WTC11 (cell line): ENCODE results near the gene TTC33. TPM values are rescaled to one million over a fixed set of nuclear protein-coding genes. Genes with fewer than 3 reads are reported as not detected.

Source experiments
- ATAC-seq: fragments of 200-7000 bp; cut with Tn5 transposase; 2 replicates; pipeline ENCODE4 v1.10.0; 2021; ENCODE audit warnings: mild to moderate bottlenecking, moderate library complexity
- CTCF ChIA-PET: fragments of 300-600 bp; sonication (Branson Sonifier 250); formaldehyde crosslinking; loops from one replicate; lab custom pipeline; 2021; ENCODE audit warnings: antibody characterized with exemption; lab: Charles Lee
- POLR2A ChIA-PET: fragments of 350-600 bp; sonication (Branson Sonifier 250); formaldehyde crosslinking; loops from one replicate; lab custom pipeline; 2021; ENCODE audit warnings: antibody characterized with exemption; lab: Charles Lee
- DNase-seq: peaks from one replicate; pipeline ENCODE4 v3.0.0; 2021; ENCODE audit warnings: low spot score
- H3K27ac Mint-ChIP-seq: 2 replicates; pipeline ENCODE4 v1.8.0; 2021; ENCODE audit warnings: mixed read lengths
- H3K27me3 Mint-ChIP-seq: 2 replicates; pipeline ENCODE4 v1.8.0; 2021; ENCODE audit warnings: low read depth, mild to moderate bottlenecking, moderate library complexity, mixed read lengths
- H3K36me3 Mint-ChIP-seq: 2 replicates; pipeline ENCODE4 v1.8.0; 2021; ENCODE audit warnings: mixed read lengths
- H3K4me1 Mint-ChIP-seq: 2 replicates; pipeline ENCODE4 v1.8.0; 2022; ENCODE audit warnings: mixed read lengths
- H3K4me3 Mint-ChIP-seq: 2 replicates; pipeline ENCODE4 v1.8.0; 2021; ENCODE audit warnings: mild to moderate bottlenecking, moderate library complexity, mixed read lengths
- H3K9me3 Mint-ChIP-seq: 2 replicates; pipeline ENCODE4 v1.8.0; 2021; ENCODE audit warnings: mixed read lengths
- CBFB ChIP-seq: sonication (generic); formaldehyde crosslinking; IDR thresholded peaks from 2 replicates; pipeline ENCODE4 v1.8.1; 2022; ENCODE audit warnings: mild to moderate bottlenecking, low read depth, missing genetic modification reagents
- GABPB1 ChIP-seq: sonication (generic); formaldehyde crosslinking; IDR thresholded peaks from 2 replicates; pipeline ENCODE4 v1.8.1; 2023; ENCODE audit warnings: mild to moderate bottlenecking, missing genetic modification reagents
- GTF2I ChIP-seq: fragments of 250-450 bp; sonication (Bioruptor Pico); conservative IDR thresholded peaks from 2 replicates; pipeline ENCODE4 v1.4.0; 2021; ENCODE audit warnings: mild to moderate bottlenecking
- MYBL2 ChIP-seq: sonication (generic); formaldehyde crosslinking; IDR thresholded peaks from 2 replicates; pipeline ENCODE4 v1.8.1; 2023; ENCODE audit warnings: mild to moderate bottlenecking, moderate library complexity, missing genetic modification reagents
- NFE2L1 ChIP-seq: sonication (generic); formaldehyde crosslinking; IDR thresholded peaks from 2 replicates; pipeline ENCODE4 v1.8.1; 2023; ENCODE audit warnings: missing genetic modification reagents
- RELA ChIP-seq: sonication (generic); formaldehyde crosslinking; IDR thresholded peaks from 2 replicates; pipeline ENCODE4 v1.8.1; 2022; ENCODE audit warnings: missing genetic modification reagents, mild to moderate bottlenecking, borderline replicate concordance
- SMAD3 ChIP-seq: sonication (generic); formaldehyde crosslinking; IDR thresholded peaks from 2 replicates; pipeline ENCODE4 v1.8.0; 2022; ENCODE audit warnings: missing genetic modification reagents, mild to moderate bottlenecking, borderline replicate concordance
- TP53 ChIP-seq: sonication (generic); formaldehyde crosslinking; IDR thresholded peaks from 2 replicates; pipeline ENCODE4 v1.8.1; 2023; ENCODE audit warnings: mild to moderate bottlenecking, missing genetic modification reagents
- ZNF232 ChIP-seq: sonication (generic); formaldehyde crosslinking; IDR thresholded peaks from 2 replicates; pipeline ENCODE4 v1.8.0; 2022; ENCODE audit warnings: mild to moderate bottlenecking, missing genetic modification reagents
- ZNF532 ChIP-seq: fragments of 250-450 bp; sonication (Bioruptor Pico); IDR thresholded peaks from 2 replicates; pipeline ENCODE4 v1.9.0; 2021; ENCODE audit warnings: mild to moderate bottlenecking, borderline replicate concordance
- ZNF671 ChIP-seq: fragments of 250-450 bp; sonication (Bioruptor Pico); IDR thresholded peaks from 2 replicates; pipeline ENCODE4 v1.8.0; 2021; ENCODE audit warnings: mild to moderate bottlenecking
- total RNA-seq: library from RNA; stranded (reverse); gene quantifications from 3 replicates; pipeline ENCODE4 v1.2.3, GENCODE V29; 2021
- TF ChIP-seq, protein P1 (sequence below): sonication (generic); formaldehyde crosslinking; IDR thresholded peaks from 2 replicates; pipeline ENCODE4 v1.8.1; 2023; ENCODE audit warnings: mild to moderate bottlenecking, missing genetic modification reagents
- TF ChIP-seq, protein P2 (sequence below): fragments of 250-450 bp; sonication (Bioruptor Pico); conservative IDR thresholded peaks from 2 replicates; pipeline ENCODE4 v1.9.0; 2021; ENCODE audit warnings: mild to moderate bottlenecking

The TTC33 gene
- total RNA-seq, 1 experiment from 2014 or later, result 9.2 TPM

GRCh38 chr5:40489421-40489820, 266.3 kb downstream of the TTC33 start (continued):
- TF ChIP-seq, protein P1, sequence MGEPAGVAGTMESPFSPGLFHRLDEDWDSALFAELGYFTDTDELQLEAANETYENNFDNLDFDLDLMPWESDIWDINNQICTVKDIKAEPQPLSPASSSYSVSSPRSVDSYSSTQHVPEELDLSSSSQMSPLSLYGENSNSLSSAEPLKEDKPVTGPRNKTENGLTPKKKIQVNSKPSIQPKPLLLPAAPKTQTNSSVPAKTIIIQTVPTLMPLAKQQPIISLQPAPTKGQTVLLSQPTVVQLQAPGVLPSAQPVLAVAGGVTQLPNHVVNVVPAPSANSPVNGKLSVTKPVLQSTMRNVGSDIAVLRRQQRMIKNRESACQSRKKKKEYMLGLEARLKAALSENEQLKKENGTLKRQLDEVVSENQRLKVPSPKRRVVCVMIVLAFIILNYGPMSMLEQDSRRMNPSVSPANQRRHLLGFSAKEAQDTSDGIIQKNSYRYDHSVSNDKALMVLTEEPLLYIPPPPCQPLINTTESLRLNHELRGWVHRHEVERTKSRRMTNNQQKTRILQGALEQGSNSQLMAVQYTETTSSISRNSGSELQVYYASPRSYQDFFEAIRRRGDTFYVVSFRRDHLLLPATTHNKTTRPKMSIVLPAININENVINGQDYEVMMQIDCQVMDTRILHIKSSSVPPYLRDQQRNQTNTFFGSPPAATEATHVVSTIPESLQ (CRISPR knock-in tag), result no peak
- TF ChIP-seq ZNF671 (CRISPR knock-in tag), result no peak
- TF ChIP-seq GABPB1 (CRISPR knock-in tag), result no peak

- H3K27me3 Mint-ChIP-seq, result no peaks in the 10 kb centered on the region
- H3K4me1 Mint-ChIP-seq, result no peaks in the 10 kb centered on the region
- no peaks in the 10 kb centered on the region for H3K9me3 Mint-ChIP-seq
- ATAC-seq (no peak), DNase-seq (no peak)
- no peaks in the 10 kb centered on the region for H3K36me3 Mint-ChIP-seq
- TF ChIP-seq GTF2I (CRISPR knock-in tag) (no peak), SMAD3 (CRISPR knock-in tag) (no peak), CBFB (CRISPR knock-in tag) (no peak), ZNF232 (CRISPR knock-in tag) (no peak), MYBL2 (CRISPR knock-in tag) (no peak)
- TF ChIP-seq, protein P1 (CRISPR knock-in tag), result no peak
- H3K4me3 Mint-ChIP-seq, result no peak overlapping the region
- no peak overlapping the region for H3K27ac Mint-ChIP-seq
- ChIA-PET CTCF (no interaction called here), POLR2A (no interaction called here)
Measured at GRCh38 chr5:40486437-40487275, 269.1 kb downstream of the TTC33 start.

GRCh38 chr5:40485021-40485998, 270.5 kb downstream of the TTC33 start:
- no peak for TF ChIP-seq NFE2L1
- TF ChIP-seq, all 79 proteins: peak for 0
- no peak overlapping the region for H3K4me3 Mint-ChIP-seq
- ChIA-PET POLR2A (no interaction called here), CTCF (no interaction called here)
- H3K27ac Mint-ChIP-seq, result no peak overlapping the region
- no peak for ATAC-seq
- H3K36me3 Mint-ChIP-seq, result no peaks in the 10 kb centered on the region
- H3K9me3 Mint-ChIP-seq, result no peaks in the 10 kb centered on the region
- DNase-seq, result no peak
- no peaks in the 10 kb centered on the region for H3K27me3 Mint-ChIP-seq
- H3K4me1 Mint-ChIP-seq, result no peaks in the 10 kb centered on the region

DNA sequence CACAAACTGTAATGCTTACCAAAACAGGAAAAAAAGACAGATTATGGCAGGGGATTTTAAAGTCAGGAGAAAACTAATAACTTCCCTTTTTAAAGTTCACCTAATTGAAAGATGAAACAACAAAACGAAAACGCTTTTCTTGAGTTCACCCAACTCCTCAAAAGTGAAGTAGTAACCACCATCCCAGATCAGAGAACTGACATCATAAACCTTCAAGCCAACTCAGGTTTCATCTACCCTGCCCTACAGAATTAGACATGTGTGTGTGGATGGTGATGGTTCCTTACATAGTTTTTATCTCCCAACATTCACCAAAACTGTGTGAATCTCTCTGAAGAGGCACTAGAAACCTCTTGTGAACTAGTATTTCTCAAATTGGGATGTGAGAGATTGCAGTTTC, 271.3 kb downstream of the TTC33 start:
- POLR2A ChIA-PET, result no interaction called here
- H3K9me3 Mint-ChIP-seq, result no peaks in the 10 kb centered on the region
- no peak overlapping the region for H3K4me3 Mint-ChIP-seq

More for the DNA sequence above, 271.3 kb downstream of the TTC33 start:
- DNase-seq (no peak), ATAC-seq (no peak)
- Mint-ChIP-seq H3K4me1 (no peaks in the 10 kb centered on the region), H3K27me3 (no peaks in the 10 kb centered on the region), H3K36me3 (no peaks in the 10 kb centered on the region), H3K27ac (no peak overlapping the region)
- TF ChIP-seq RELA (CRISPR knock-in tag) (no peak), ZNF532 (no peak), TP53 (CRISPR knock-in tag) (no peak)
- TF ChIP-seq, protein P2, sequence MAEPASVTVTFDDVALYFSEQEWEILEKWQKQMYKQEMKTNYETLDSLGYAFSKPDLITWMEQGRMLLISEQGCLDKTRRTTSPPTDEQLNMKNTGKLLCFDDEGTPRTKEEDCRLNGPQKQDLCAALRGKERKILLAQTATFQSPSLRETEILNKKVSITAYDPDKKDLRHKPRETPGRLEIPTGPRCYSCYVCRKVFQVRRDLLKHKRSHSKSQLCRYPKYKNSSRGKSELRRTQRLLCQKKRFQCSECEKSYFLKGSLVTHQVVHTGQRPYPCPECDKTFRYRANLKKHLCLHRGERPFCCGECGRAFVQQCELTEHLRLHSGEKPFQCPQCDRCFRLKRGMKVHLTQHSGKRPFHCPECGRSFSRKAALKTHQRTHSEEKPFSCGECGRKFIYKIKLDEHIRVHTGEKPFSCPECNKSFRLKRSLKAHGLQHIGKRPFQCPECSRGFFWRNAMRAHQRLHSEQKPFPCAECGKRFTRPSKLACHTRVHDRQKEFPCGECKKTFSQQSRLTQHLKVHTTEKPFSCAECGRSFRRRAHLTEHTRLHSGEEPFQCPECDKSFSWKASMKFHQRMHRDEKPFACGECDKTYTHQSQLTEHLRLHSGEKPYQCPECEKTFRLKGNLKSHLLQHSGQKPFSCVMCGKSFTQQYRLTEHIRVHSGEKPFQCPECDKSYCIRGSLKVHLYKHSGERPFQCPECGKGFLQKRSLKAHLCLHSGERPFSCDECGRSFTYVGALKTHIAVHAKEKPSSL (CRISPR knock-in tag), result no peak
- CTCF ChIA-PET, result no interaction called here
